Endodermal cell (in vitro differentiated cells): Measurements from ENCODE around the gene FANCB. TPM values are rescaled to one million over a fixed set of nuclear protein-coding genes. Genes with fewer than 3 reads are reported as not detected.

ENCODE experiments used
- DNase-seq: peaks from one replicate; pipeline ENCODE4 v3.0.0-alpha.2; 2017
- H3K27ac ChIP-seq: 2 replicates; pipeline ENCODE4 v1.5.1; 2013; ENCODE audit warnings: mild to moderate bottlenecking, low read depth, low read length, moderate library complexity
- H3K27me3 ChIP-seq: 2 replicates; pipeline ENCODE4 v1.6.1; 2013; ENCODE audit warnings: mild to moderate bottlenecking, low read length, moderate library complexity; ENCODE audit not compliant: insufficient read depth, control insufficient read depth, poor library complexity, severe bottlenecking
- H3K36me3 ChIP-seq: 2 replicates; pipeline ENCODE4 v1.7.0; 2013; ENCODE audit warnings: mild to moderate bottlenecking, low read length, moderate library complexity; ENCODE audit not compliant: control insufficient read depth, insufficient read depth
- H3K4me1 ChIP-seq: one replicate; pipeline ENCODE4 v1.7.0; 2013; ENCODE audit warnings: low read length; ENCODE audit not compliant: control insufficient read depth, insufficient read depth
- H3K4me3 ChIP-seq: 2 replicates; pipeline ENCODE4 v1.5.1; 2013; ENCODE audit warnings: mild to moderate bottlenecking, low read length, moderate library complexity
- H3K9ac ChIP-seq: 2 replicates; pipeline ENCODE4 v1.6.1; 2013; ENCODE audit warnings: mild to moderate bottlenecking, low read length, moderate library complexity; ENCODE audit not compliant: poor library complexity, severe bottlenecking; ENCODE audit errors: extremely low read depth
- H3K9me3 ChIP-seq: 2 replicates; pipeline ENCODE4 v1.6.1; 2013; ENCODE audit warnings: mild to moderate bottlenecking, low read length, moderate library complexity; ENCODE audit not compliant: control insufficient read depth
- H3K27ac Mint-ChIP-seq: 2 replicates; pipeline ENCODE4 v1.8.0; 2020; ENCODE audit warnings: mixed read lengths
- H3K27me3 Mint-ChIP-seq: 2 replicates; pipeline ENCODE4 v1.8.0; 2021; ENCODE audit warnings: mild to moderate bottlenecking, mixed read lengths; ENCODE audit not compliant: insufficient read depth
- H3K36me3 Mint-ChIP-seq: 2 replicates; pipeline ENCODE4 v1.8.0; 2020; ENCODE audit warnings: low read depth, mixed read lengths
- H3K4me1 Mint-ChIP-seq: 2 replicates; pipeline ENCODE4 v1.8.0; 2020; ENCODE audit warnings: mixed read lengths
- H3K4me3 Mint-ChIP-seq: 2 replicates; pipeline ENCODE4 v1.8.0; 2020; ENCODE audit warnings: mild to moderate bottlenecking, moderate library complexity, mixed read lengths
- H3K9me3 Mint-ChIP-seq: 2 replicates; pipeline ENCODE4 v1.8.0; 2020; ENCODE audit warnings: mild to moderate bottlenecking, mixed read lengths
- CTCF ChIP-seq: fragments of 200-600 bp; sonication (generic); conservative IDR thresholded peaks from 2 replicates; pipeline ENCODE4 v1.5.0; 2021; ENCODE audit warnings: antibody characterized with exemption, mild to moderate bottlenecking
- WGBS, 2 experiments: methylation state at CpG; one replicate each; pipeline versions ENCODE4 v1.1.5 to v1.1.7; 2013; ENCODE audit warnings: missing lambda C conversion rate in 2 of 2, mixed read lengths in 1 of 2; ENCODE audit not compliant: insufficient coverage in 1 of 2, insufficient read length in 1 of 2; 5-methylcytosine and 5-hydroxymethylcytosine counted together
- total RNA-seq, 2 donors: library from RNA; stranded (reverse); fragmentation: NEBNext Ultra II Directional in 1 of 2; extraction: Animal tissue kit (Norgen Biotek cat#: 25700) in 1 of 2; gene quantifications; 2 replicates in 1 of 2; 3 replicates in 1 of 2; pipeline ENCODE4 v1.2.1, GENCODE V29; 2021

Gene FANCB
- total RNA-seq, 2 donors from 2014 or later, result 12.8 to 15.2 TPM

- H3K4me3 Mint-ChIP-seq, result no peak overlapping the region
- Histone ChIP-seq H3K36me3 (no peaks in the 10 kb centered on the region), H3K9me3 (peaks cover 17% of the 10 kb centered on the region), H3K27me3 (no peaks in the 10 kb centered on the region), H3K9ac (no peak overlapping the region), H3K27ac (no peak overlapping the region), H3K4me1 (no peaks in the 10 kb centered on the region), H3K4me3 (no peak overlapping the region)
- H3K27me3 Mint-ChIP-seq, result no peaks in the 10 kb centered on the region
- H3K27ac Mint-ChIP-seq, result no peak overlapping the region
- peaks cover 50% of the 10 kb centered on the region for H3K9me3 Mint-ChIP-seq
- no peaks in the 10 kb centered on the region for H3K4me1 Mint-ChIP-seq
- no peak for TF ChIP-seq CTCF
- 97 to 100% methylated on average over 1 to 3 of the region's 3 CpGs for WGBS, 2 experiments
- no peak for DNase-seq
- H3K36me3 Mint-ChIP-seq, result peaks cover 14% of the 10 kb centered on the region
Observed at GRCh38 chrX:14826319-14826718, 46.5 kb downstream of the FANCB start.

GRCh38 chrX:14825851-14826250, 47.0 kb downstream of the FANCB start:
- no peaks in the 10 kb centered on the region for H3K4me1 Mint-ChIP-seq
- peaks cover 17% of the 10 kb centered on the region for H3K9me3 ChIP-seq
- DNase-seq, result no peak
- H3K4me3 Mint-ChIP-seq, result no peak overlapping the region
- no peak overlapping the region for H3K4me3 ChIP-seq
- peaks cover 50% of the 10 kb centered on the region for H3K9me3 Mint-ChIP-seq
- peaks cover 14% of the 10 kb centered on the region for H3K36me3 Mint-ChIP-seq
- H3K4me1 ChIP-seq, result no peaks in the 10 kb centered on the region
- no peak overlapping the region for H3K27ac ChIP-seq
- no peak overlapping the region for H3K27ac Mint-ChIP-seq
- TF ChIP-seq CTCF, result no peak
- no peak overlapping the region for H3K9ac ChIP-seq
- H3K27me3 ChIP-seq, result no peaks in the 10 kb centered on the region
- H3K36me3 ChIP-seq, result no peaks in the 10 kb centered on the region
- no peaks in the 10 kb centered on the region for H3K27me3 Mint-ChIP-seq

GRCh38 chrX:14819769-14820168, 53.1 kb downstream of the FANCB start:
- no peak for DNase-seq
- no peak for TF ChIP-seq CTCF
- Mint-ChIP-seq H3K4me1 (no peaks in the 10 kb centered on the region), H3K9me3 (peaks cover 41% of the 10 kb centered on the region), H3K27me3 (no peaks in the 10 kb centered on the region), H3K27ac (no peak overlapping the region), H3K36me3 (no peaks in the 10 kb centered on the region), H3K4me3 (no peak overlapping the region)
- Histone ChIP-seq H3K9ac (no peak overlapping the region), H3K27ac (no peak overlapping the region), H3K4me3 (no peak overlapping the region), H3K4me1 (no peaks in the 10 kb centered on the region), H3K9me3 (no peaks in the 10 kb centered on the region), H3K27me3 (no peaks in the 10 kb centered on the region), H3K36me3 (no peaks in the 10 kb centered on the region)
- 91% methylated on average over 3 of the region's 3 CpGs; no CpG with 5 or more reads in 1 of the 2 experiments for WGBS, 2 experiments
